NCI-H2081 (cell line): ENCODE data around the gene VPS33B.
A peak's percentile ranks its signal among the peaks of the same experiment; 100 is the strongest.
"Not testable (repeated sequence)": the region's sequence is repeated elsewhere in the genome, so short reads cannot be mapped to it uniquely, and the experiment has no call there.

Experiments
- DNase-seq, 2 experiments: peaks; one replicate each; lab custom pipeline; 2025; lab: John Stamatoyannopoulos, UW

Gene VPS33B

DNA sequence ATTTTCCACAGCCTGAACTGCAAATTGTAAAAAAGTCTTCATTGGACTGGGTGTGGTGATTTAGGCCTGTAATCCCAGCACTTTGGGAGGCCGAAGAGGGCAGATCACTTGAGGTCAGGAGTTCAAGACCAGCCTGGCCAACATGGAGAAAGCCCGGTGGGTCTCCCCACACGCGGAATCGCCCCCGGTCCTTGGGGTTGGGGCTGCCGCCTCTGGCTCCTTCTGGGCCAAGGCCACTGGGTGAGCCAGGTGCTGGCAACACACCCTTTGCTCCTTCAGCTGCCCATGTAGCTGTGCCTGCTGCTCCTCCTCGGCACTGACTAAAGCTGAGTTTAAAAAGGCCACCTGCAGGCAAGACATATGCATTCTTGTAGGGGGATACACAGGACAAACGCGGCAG lies 9.4 kb upstream of the VPS33B start:
- no peak for DNase-seq

GRCh38 chr15:91027677-91028076 lies 5.3 kb upstream of the VPS33B start:
- DNase-seq, result no peak

DNA sequence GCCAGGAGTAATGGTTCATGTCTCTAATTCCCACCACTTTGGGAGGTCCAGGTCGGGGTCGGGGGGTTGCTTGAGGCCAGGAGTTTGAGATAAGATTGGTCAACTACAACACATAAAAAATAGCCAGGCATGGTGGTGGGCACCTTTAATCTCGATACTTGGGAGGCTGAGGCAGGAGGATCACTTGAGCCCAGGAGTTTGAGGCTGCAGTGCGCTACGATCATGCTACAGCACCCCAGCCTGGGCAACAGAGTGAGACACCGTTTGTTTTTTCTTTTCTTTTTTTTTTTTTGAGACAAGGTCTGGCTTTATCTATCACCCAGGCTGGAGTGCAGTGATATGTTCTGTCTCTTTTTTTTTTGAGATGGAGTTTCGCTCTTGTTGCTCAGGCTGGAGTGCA lies 1.3 kb upstream of the VPS33B start:
- no peak for DNase-seq

DNA sequence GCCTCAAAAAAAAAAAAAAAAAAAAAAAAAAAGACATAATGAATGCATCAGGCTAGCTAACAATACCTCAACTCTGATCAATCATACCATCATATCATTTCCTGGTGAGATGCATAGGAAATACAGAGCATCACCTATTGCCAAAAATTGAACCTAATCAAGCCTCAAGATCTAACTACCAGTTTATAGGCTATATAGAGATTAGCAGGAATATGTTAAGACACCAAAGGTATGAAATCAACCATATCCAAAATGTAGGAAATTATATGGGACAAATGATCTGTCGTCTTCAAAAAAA lies 387 bp upstream of the VPS33B start:
- DNase-seq, result no peak

GRCh38 chr15:91021516-91022074 lies 799 bp downstream of the VPS33B start:
- peak in 1 of 2 experiments; percentile 49 for DNase-seq

DNA sequence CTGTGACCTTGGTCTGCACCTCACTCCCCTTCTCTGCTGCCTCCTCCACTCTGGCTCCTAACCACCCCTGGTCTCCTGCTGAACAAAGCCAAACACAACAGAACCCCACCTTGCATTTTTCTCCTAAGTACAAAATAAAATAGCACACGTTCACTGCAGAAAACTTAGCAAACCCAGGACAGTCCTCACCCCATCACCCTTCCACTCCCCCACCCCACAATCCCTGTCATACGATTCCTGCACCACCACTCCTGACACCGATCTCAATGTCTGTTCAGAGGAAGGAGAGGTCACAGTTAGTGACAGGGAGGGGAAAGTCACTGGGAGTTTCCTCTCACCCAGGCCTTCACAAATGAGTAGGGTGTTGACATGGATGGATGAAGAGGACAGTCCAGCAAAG lies 4.2 kb downstream of the VPS33B start:
- DNase-seq, result no peak

- DNase-seq, result no peak
These were observed 4.7 kb downstream of the VPS33B start for GRCh38 chr15:91017716-91018115.

DNA sequence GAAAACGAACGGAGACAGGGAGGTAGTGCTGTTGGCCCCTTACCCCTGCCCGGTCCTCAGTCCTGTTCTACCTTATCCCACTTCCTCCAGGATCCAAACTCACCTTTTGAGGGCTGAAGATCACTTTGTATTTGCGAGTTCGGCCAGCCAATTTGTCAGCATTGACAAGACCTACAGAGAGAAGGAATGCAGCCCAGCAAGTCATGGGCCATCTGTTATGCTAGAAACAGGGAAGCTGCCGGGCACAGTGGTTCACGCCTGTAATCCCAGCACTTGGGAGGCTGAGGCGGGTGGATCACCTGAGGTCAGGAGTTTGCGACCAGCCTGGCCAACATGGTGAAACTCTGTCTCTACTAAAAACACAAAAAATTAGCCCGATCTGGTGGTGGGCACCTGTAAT lies 8.7 kb downstream of the VPS33B start:
- not testable (repeated sequence) for DNase-seq

- DNase-seq, result no peak
These were observed 15.1 kb downstream of the VPS33B start for GRCh38 chr15:91007266-91007665.

DNA sequence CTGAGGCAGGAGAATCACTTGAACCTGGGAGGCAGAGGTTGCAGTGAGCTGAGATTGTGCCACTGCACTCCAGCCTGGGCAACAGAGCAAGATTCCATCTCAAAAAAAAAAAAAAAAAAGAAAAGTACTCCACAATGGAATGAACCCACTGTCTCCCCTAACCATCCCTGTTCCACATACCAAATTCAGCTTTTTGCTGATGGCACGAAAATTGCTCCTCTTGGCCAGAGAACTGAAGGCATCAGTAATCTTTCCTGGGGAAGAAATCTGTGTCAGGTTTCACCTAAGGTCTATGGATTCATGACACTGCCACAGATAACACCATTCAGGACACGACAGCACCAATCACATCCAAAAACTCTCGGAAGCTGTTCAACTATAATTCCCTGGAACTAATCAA lies 21.2 kb downstream of the VPS33B start:
- no peak for DNase-seq

DNA sequence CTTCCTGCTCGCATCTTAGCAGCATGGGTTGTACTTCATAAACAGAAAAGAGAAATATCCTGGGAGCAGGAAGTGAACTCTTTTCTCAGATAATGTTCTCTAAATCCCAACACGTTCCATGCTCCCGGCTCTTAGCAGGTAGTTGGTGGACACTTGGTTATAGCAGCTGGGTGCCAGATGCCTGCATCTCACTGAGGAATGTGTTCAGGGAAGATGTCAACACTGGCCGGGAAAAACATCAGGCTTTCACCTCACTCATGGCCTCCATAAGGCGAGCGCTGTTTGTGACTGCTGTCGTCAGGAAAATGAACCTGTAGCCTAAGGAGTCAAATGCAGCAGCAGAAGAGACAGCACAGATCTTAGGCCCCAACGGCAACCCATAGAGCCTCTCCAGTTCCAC lies 23.7 kb downstream of the VPS33B start:
- no peak for DNase-seq

DNA sequence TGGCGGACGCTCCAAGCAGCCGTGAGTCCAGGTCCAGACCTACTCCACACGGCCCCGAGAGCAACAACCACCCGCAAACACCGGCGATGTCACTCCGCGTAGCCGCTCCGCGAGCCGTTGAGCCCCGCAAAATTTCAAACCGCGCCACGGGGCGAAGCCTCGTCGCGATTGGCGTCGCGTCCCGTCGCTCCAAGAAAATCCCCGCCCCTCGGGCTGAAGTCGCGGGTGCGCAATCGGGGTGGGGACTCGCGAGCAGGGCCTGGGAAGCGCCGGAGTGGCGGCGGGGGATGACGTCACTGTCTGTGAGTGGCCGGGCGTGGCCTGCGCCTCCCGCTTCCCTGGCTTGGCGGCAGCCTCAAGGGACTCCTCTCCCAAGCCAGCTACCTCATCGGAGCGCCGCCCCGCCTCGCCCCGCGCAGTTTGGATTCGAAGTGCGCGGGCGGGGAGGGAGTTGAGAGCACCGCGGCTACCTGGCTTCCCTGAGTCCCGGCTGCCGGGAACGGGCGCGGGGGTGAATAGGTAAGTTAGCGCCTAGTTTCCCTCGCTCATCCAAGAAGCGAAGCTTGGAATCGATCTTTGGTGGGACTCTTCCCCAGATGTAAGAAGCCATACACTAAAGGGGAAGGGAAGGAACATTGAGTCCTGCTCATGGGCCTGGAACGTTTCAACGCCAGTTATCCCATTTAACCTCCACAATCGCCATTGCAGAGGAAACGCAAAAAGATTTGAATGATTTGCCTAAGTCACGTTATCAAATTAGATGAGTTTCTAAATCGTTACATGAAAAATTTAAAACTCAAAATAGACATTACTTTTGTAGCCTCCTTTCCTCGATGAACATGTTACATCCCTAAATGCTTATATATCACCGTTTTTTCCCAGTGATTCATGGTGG lies 27.7 kb downstream of the VPS33B start, which contains the start of gene PRC1:
Gene PRC1, minus strand, starts transcription at position 119 of the 895 bp plus-strand sequence. Its CDS starts 118 bp downstream, at position 1.
- peak; percentile 98 to 99 for DNase-seq

GRCh38 chr15:90994059-90994416 lies 28.4 kb downstream of the VPS33B start:
- DNase-seq, result peak in 1 of 2 experiments; percentile 17

GRCh38 chr15:90991587-90992285 lies 30.7 kb downstream of the VPS33B start:
- DNase-seq, result no peak

DNA sequence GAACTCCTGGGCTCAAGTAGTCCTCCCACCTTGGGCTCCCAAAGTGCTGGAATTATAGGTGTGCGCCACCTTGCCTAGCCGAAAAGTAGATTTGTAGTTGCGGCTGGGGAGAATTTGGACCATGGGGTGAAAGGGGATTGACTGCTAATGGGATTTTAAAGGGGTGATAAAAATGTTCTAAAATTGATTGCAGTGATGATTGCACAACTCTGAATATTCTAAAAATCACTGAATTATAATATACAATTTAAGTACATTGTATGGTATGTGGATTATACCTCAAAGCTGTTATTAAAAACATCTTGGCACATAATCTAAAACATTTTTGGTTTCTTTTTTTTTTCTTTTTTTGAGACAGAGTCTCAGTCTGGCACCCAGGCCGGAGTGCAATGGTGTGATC lies 31.9 kb downstream of the VPS33B start:
- no peak for DNase-seq

GRCh38 chr15:90989040-90989768 lies 33.2 kb downstream of the VPS33B start:
- no peak for DNase-seq

DNA sequence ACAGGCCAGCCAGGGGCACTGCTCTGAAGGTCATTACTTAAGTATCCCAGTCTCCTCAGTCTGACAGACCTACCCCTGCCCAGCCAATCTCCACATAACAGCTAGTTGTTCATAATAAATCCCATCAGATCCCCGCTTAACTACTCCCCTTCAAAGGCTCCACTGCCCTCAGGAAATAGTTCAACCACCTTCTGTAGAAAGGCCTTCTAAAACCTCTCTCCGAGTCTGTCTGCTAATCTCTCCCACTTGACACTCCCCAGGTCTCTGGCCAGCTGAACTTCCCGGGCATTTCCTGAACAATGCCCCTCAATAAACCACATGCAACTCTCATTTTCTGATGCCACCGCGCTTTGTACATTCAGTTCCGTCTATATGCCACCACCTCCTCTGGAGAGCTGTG lies 34.1 kb downstream of the VPS33B start:
- DNase-seq, result no peak

GRCh38 chr15:90987561-90988141 lies 34.7 kb downstream of the VPS33B start:
- DNase-seq, result no peak

- DNase-seq, result no peak
These were observed 35.4 kb downstream of the VPS33B start for GRCh38 chr15:90986790-90987507.

DNA sequence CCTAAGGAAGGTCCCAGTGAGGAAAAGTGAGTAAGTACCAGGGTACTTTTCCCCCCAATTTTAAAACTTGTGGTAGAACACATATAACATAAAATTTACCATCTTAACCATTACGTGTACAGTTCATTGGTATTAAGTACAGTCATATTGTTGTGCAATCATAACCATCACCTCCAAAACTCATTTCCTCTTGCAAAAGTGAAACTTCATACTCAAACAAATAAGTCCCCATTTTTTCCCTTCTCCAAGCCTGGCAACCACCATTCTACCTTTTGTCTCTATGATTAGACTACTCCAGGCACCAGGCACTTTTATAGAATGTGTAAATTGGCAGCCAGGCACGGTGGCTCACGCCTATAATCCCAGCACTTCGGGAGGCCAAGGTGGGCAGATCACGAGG lies 40.3 kb downstream of the VPS33B start:
- DNase-seq, result no peak

GRCh38 chr15:90981681-90982080 lies 40.7 kb downstream of the VPS33B start:
- no peak for DNase-seq
